Subcutaneous adipose tissue (tissue), 4 donors: ENCODE measurements around the gene CD300E. TPM values are rescaled to one million over a fixed set of nuclear protein-coding genes. Genes with fewer than 3 reads are reported as not detected.

ENCODE experiments used
- CTCF ChIP-seq: fragments of 450-650 bp; IDR thresholded peaks from one replicate; pipeline ENCODE4 v1.5.1; 2016; ENCODE audit warnings: low read depth, mild to moderate bottlenecking, control low read depth, antibody characterized with exemption, moderate library complexity
- total RNA-seq, 4 donors: library from RNA; depleted of rRNA; stranded (reverse); fragments of >200 nt; gene quantifications; one replicate each; pipeline ENCODE4 v1.1.0, GENCODE V29; 2016

The CD300E gene
- total RNA-seq, 4 donors from 2014 or later = 0.38 to 1.2 (median 1.1) TPM

- no peak for TF ChIP-seq CTCF
Observed at GRCh38 chr17:74561586-74561985, 62.0 kb downstream of the CD300E start.

Other genes starting within 250 kb of the CD300E start
- gene GPRC5C, start 191.7 kb downstream of the CD300E start, total RNA-seq = 10 to 100 TPM in 2 of 4 donors, 1 to 10 TPM in 2; 3.8 to 19.8 (median 9.9) TPM
- gene CD300A, start 157.1 kb downstream of the CD300E start, total RNA-seq = 10 to 100 TPM in 1 of 4 donors, 1 to 10 TPM in 3; 1.9 to 100.0 (median 5.2) TPM
- 10 to 100 TPM in 1 of 4 donors, under 1 TPM in 2, not detected in 1; 0.33 to 36.4 (median 0.88) TPM for gene CD300LB, start 92.3 kb downstream of the CD300E start, total RNA-seq
- 1 to 10 TPM in 3 of 4 donors, under 1 TPM in 1; 0.65 to 4.0 (median 2.5) TPM for gene CD300C, start 77.6 kb downstream of the CD300E start, total RNA-seq
- gene CD300H, start 56.2 kb downstream of the CD300E start, total RNA-seq = not detected
- gene CD300LD, start 31.5 kb downstream of the CD300E start, total RNA-seq = not detected
- 1 to 10 TPM in 2 of 4 donors, under 1 TPM in 1, not detected in 1; 0.98 to 6.8 (median 1.1) TPM for gene CD300LF, start 89.2 kb upstream of the CD300E start, total RNA-seq
- gene RAB37, start 113.5 kb upstream of the CD300E start, total RNA-seq = 1 to 10 TPM in 3 of 4 donors, not detected in 1; 1.0 to 2.4 (median 1.9) TPM
- 10 to 100 TPM; 10.3 to 26.2 (median 15.1) TPM for gene NHERF1, start 124.9 kb upstream of the CD300E start, total RNA-seq
- 10 to 100 TPM; 12.4 to 20.0 (median 18.3) TPM for gene NAT9, start 152.6 kb upstream of the CD300E start, total RNA-seq
- under 1 TPM; 0.17 to 0.38 (median 0.27) TPM for gene GRIN2C, start 236.1 kb upstream of the CD300E start, total RNA-seq
- gene FDXR, start 249.3 kb upstream of the CD300E start, total RNA-seq = 1 to 10 TPM; 1.1 to 8.3 (median 6.0) TPM